KMS-11 (cell line): ENCODE results near the gene CIT.

ENCODE experiments used
- H2AFZ ChIP-seq: fragments of 200-600 bp; sonication (generic); 2 replicates; pipeline ENCODE4 v1.6.1; 2016; ENCODE audit warnings: antibody characterized with exemption, mixed run types, low read depth
- H3K27ac ChIP-seq: fragments of 200-600 bp; sonication (generic); 2 replicates; pipeline ENCODE4 v1.6.1; 2016; ENCODE audit warnings: mild to moderate bottlenecking, mixed run types
- H3K27me3 ChIP-seq: fragments of 200-600 bp; sonication (generic); 2 replicates; pipeline ENCODE4 v1.6.1; 2017; ENCODE audit warnings: mild to moderate bottlenecking, low read depth, mixed run types, moderate library complexity; ENCODE audit not compliant: insufficient read depth
- H3K36me3 ChIP-seq: fragments of 200-600 bp; sonication (generic); 2 replicates; pipeline ENCODE4 v1.6.1; 2017; ENCODE audit warnings: mild to moderate bottlenecking, mixed run types; ENCODE audit not compliant: insufficient read depth
- H3K4me1 ChIP-seq: fragments of 200-600 bp; sonication (generic); 2 replicates; pipeline ENCODE4 v1.6.1; 2016; ENCODE audit warnings: mild to moderate bottlenecking, low read depth, mixed run types; ENCODE audit not compliant: poor library complexity, severe bottlenecking
- H3K4me2 ChIP-seq: fragments of 200-600 bp; sonication (generic); 2 replicates; pipeline ENCODE4 v1.7.0; 2016; ENCODE audit warnings: mild to moderate bottlenecking, mixed run types
- H3K4me3 ChIP-seq: fragments of 200-600 bp; sonication (generic); IDR thresholded peaks from 2 replicates; pipeline ENCODE4 v1.6.1; 2017; ENCODE audit warnings: low read depth, low read length, mixed read lengths; ENCODE audit not compliant: insufficient read depth
- H3K79me2 ChIP-seq: fragments of 200-600 bp; sonication (generic); 2 replicates; pipeline ENCODE4 v1.6.1; 2016; ENCODE audit warnings: low read depth, mixed run types; ENCODE audit not compliant: insufficient read depth
- H3K9ac ChIP-seq: fragments of 200-600 bp; sonication (generic); 2 replicates; pipeline ENCODE4 v1.6.1; 2016; ENCODE audit warnings: mild to moderate bottlenecking, mixed run types
- H4K20me1 ChIP-seq: fragments of 200-600 bp; sonication (generic); 2 replicates; pipeline ENCODE4 v1.6.1; 2016; ENCODE audit warnings: mild to moderate bottlenecking, mixed run types; ENCODE audit not compliant: insufficient read depth
- TF ChIP-seq, protein P1 (sequence below): fragments of 200-600 bp; sonication (generic); conservative IDR thresholded peaks from 2 replicates; pipeline ENCODE4 v1.6.1; 2017; ENCODE audit warnings: low read depth, mild to moderate bottlenecking, antibody characterized with exemption, low read length, moderate library complexity, mixed read lengths

CIT gene

DNA sequence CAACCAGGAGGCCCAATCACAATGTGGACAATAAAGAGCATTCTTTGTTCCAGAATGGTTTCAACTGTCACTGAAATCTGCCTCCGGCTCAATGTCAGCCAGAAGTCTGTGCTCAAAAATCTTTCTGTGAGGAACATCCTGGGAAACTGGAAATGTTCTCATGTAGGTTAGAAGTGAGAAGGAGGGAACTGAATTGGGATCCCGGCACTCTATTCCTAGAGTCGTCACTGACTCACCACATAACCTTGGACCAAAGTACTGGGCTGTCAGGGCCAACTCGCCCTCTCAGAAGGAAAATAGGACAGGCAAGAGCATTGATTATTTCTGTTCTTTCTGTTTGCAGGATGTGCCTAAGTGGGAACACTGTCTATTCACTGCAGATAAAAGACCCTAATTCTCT, 151.6 kb downstream of the CIT start:
- Histone ChIP-seq H3K27ac (no peak overlapping the region), H3K4me2 (no peak overlapping the region), H3K9ac (no peak overlapping the region), H3K27me3 (no peaks in the 10 kb centered on the region), H4K20me1 (no peaks in the 10 kb centered on the region), H3K79me2 (no peaks in the 10 kb centered on the region), H3K36me3 (no peaks in the 10 kb centered on the region), H2AFZ (no peak overlapping the region), H3K4me3 (no peak overlapping the region), H3K4me1 (no peaks in the 10 kb centered on the region)
- TF ChIP-seq, protein P1, sequence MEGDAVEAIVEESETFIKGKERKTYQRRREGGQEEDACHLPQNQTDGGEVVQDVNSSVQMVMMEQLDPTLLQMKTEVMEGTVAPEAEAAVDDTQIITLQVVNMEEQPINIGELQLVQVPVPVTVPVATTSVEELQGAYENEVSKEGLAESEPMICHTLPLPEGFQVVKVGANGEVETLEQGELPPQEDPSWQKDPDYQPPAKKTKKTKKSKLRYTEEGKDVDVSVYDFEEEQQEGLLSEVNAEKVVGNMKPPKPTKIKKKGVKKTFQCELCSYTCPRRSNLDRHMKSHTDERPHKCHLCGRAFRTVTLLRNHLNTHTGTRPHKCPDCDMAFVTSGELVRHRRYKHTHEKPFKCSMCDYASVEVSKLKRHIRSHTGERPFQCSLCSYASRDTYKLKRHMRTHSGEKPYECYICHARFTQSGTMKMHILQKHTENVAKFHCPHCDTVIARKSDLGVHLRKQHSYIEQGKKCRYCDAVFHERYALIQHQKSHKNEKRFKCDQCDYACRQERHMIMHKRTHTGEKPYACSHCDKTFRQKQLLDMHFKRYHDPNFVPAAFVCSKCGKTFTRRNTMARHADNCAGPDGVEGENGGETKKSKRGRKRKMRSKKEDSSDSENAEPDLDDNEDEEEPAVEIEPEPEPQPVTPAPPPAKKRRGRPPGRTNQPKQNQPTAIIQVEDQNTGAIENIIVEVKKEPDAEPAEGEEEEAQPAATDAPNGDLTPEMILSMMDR = no peak

DNA sequence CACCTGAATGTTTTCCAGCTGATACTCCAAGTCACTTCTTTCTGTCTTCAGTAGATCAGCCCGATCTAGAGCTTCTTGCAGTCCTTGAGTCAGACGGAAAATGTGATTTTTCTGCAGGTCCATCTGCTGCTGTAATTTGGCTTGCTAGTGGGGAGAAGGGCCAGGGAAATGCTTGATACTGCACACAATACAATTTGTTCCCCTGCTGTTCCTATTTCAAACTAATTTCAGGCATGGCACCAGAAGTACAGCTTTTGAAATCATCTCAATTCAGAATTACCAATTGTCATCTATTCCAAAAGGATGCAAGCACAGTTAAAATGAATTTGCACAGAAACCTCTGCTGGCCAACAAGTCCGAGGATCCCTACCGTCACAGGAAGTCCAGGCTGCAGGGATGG, 155.8 kb downstream of the CIT start:
- H2AFZ ChIP-seq = no peak overlapping the region
- H4K20me1 ChIP-seq = no peaks in the 10 kb centered on the region
- no peaks in the 10 kb centered on the region for H3K79me2 ChIP-seq
- no peak overlapping the region for H3K27ac ChIP-seq
- H3K4me3 ChIP-seq = no peak overlapping the region
- no peak overlapping the region for H3K4me2 ChIP-seq
- no peaks in the 10 kb centered on the region for H3K4me1 ChIP-seq
- no peak overlapping the region for H3K9ac ChIP-seq
- TF ChIP-seq, protein P1 = no peak
- H3K27me3 ChIP-seq = no peaks in the 10 kb centered on the region
- no peaks in the 10 kb centered on the region for H3K36me3 ChIP-seq

DNA sequence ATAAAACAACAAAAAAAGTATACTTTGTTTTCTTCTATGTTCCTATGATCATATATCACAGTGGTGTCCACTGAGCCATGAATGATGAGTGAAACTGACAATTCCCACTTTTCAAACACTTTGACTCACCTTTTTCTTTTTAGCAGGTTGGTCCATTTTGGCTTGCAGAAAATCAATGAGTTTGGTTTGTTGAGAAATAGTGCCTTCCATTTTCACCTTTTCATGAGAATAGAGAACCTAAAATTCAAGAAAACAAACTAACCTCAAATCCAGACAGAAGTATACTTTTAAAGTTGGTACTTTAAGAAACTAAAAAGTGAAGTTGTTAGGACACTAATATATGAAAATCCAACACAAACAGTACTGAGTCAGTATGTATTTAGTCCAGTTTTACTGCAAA, 156.8 kb downstream of the CIT start:
- H3K36me3 ChIP-seq = no peaks in the 10 kb centered on the region
- H2AFZ ChIP-seq = no peak overlapping the region
- no peak overlapping the region for H3K4me2 ChIP-seq
- H3K4me1 ChIP-seq = no peaks in the 10 kb centered on the region
- no peaks in the 10 kb centered on the region for H3K79me2 ChIP-seq
- TF ChIP-seq, protein P1 = no peak
- no peak overlapping the region for H3K9ac ChIP-seq
- H3K27me3 ChIP-seq = no peaks in the 10 kb centered on the region
- H3K27ac ChIP-seq = no peak overlapping the region
- no peak overlapping the region for H3K4me3 ChIP-seq
- H4K20me1 ChIP-seq = no peaks in the 10 kb centered on the region

DNA sequence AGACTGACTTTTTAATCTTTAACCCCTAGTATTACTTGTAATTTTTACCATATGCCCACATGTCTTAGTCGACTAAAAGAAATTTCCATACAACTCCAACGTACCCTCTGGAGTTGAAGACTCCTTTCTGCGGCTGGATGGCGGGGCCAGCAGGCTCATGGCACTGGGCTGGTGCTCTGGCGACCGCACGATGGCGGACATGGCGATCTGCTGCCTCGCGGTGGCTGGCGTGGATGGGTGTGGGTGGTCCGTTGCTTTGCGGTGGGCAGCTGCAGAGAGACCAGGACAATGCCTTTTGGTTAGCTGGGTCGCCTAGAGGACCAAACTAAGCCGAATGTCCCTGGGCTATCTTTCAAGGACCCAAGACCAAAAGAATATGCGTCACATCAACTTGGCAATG, 159.0 kb downstream of the CIT start:
- H3K4me2 ChIP-seq = no peak overlapping the region
- H4K20me1 ChIP-seq = no peaks in the 10 kb centered on the region
- TF ChIP-seq, protein P1 = no peak
- H3K4me1 ChIP-seq = no peaks in the 10 kb centered on the region
- no peak overlapping the region for H3K9ac ChIP-seq
- no peak overlapping the region for H3K4me3 ChIP-seq
- no peaks in the 10 kb centered on the region for H3K36me3 ChIP-seq
- no peak overlapping the region for H3K27ac ChIP-seq
- no peaks in the 10 kb centered on the region for H3K79me2 ChIP-seq
- H3K27me3 ChIP-seq = no peaks in the 10 kb centered on the region
- H2AFZ ChIP-seq = no peak overlapping the region

DNA sequence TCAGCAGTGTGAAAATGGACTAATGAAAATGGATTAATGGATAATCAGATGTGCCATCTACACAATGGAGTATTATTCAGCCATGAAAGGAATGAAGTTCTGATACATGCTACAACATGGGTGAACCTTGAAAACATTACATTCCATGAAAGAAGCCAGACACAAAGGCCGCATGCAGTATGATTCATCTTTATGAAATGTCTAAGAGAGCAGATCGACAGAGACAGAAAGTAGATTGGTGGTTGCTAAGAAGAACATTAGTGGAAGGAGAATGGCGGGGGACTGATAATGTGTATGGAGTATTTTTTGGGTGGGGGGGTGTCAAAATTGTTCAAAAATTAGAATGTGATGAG, 161.9 kb downstream of the CIT start:
- no peak overlapping the region for H3K27ac ChIP-seq
- H2AFZ ChIP-seq = no peak overlapping the region
- no peak overlapping the region for H3K4me3 ChIP-seq
- no peaks in the 10 kb centered on the region for H3K27me3 ChIP-seq
- TF ChIP-seq, protein P1 = no peak
- H3K4me2 ChIP-seq = no peak overlapping the region
- H3K79me2 ChIP-seq = no peaks in the 10 kb centered on the region
- H3K9ac ChIP-seq = no peak overlapping the region
- H4K20me1 ChIP-seq = no peaks in the 10 kb centered on the region
- no peaks in the 10 kb centered on the region for H3K36me3 ChIP-seq
- no peaks in the 10 kb centered on the region for H3K4me1 ChIP-seq
